OCI-LY1 (cell line): ENCODE measurements around the gene FGF5.

Source experiments
- EZH2 ChIP-seq: fragments of 200-600 bp; sonication (generic), shearing (Covaris generic); IDR thresholded peaks from 2 replicates; pipeline ENCODE4 v1.8.0; 2017; ENCODE audit warnings: borderline replicate concordance, mixed run types, mild to moderate bottlenecking, antibody characterized with exemption, low read length, moderate library complexity, mixed read lengths
- TF ChIP-seq, protein P1 (sequence below): fragments of 200-600 bp; sonication (generic), shearing (Covaris generic); IDR thresholded peaks from 2 replicates; pipeline ENCODE4 v1.5.1; 2017; ENCODE audit warnings: mild to moderate bottlenecking, antibody characterized with exemption, low read length, moderate library complexity, mixed read lengths

DNA sequence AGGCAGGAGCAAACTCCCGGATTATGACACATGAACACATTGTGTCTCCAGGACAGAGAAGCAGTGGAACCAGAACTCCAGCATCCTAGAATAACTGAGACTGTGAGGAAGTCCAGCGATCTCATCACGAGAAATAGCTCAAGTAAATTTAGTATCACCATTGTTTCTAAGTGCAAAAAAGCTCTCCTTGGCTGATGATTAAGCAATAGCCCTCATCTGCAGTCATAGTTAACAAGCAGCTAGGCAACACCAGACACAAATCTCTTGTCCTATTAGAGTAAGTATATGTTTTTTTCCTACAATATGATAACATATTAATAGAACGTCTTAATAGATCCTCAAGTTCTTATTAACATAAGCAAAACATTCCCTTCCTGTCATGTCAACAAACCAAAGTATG is 66.7 kb downstream of the FGF5 start:
- TF ChIP-seq, protein P1, sequence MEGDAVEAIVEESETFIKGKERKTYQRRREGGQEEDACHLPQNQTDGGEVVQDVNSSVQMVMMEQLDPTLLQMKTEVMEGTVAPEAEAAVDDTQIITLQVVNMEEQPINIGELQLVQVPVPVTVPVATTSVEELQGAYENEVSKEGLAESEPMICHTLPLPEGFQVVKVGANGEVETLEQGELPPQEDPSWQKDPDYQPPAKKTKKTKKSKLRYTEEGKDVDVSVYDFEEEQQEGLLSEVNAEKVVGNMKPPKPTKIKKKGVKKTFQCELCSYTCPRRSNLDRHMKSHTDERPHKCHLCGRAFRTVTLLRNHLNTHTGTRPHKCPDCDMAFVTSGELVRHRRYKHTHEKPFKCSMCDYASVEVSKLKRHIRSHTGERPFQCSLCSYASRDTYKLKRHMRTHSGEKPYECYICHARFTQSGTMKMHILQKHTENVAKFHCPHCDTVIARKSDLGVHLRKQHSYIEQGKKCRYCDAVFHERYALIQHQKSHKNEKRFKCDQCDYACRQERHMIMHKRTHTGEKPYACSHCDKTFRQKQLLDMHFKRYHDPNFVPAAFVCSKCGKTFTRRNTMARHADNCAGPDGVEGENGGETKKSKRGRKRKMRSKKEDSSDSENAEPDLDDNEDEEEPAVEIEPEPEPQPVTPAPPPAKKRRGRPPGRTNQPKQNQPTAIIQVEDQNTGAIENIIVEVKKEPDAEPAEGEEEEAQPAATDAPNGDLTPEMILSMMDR, result no peak
- TF ChIP-seq EZH2, result no peak
